HEK293 (cell line): Measurements from ENCODE around the gene RND2.

Experiments used
- CTCF ChIA-PET: fragments of 350-600 bp; formaldehyde crosslinking; extraction: SDS; loops from one replicate; lab custom pipeline; 2021; ENCODE audit warnings: antibody characterized with exemption; lab: Yijun Ruan, JAX
- POLR2A ChIA-PET: fragments of 300-600 bp; formaldehyde crosslinking; extraction: SDS; loops from one replicate; lab custom pipeline; 2020; ENCODE audit warnings: antibody characterized with exemption, inconsistent platforms; lab: Yijun Ruan, JAX
- H3K27ac ChIP-seq: fragments of 200-500 bp; sonication (Bioruptor generic); 2 replicates; pipeline ENCODE4 v1.5.1; 2014; ENCODE audit warnings: low read depth, low read length, control low read depth, inconsistent platforms; ENCODE audit errors: extremely low read depth
- H3K36me3 ChIP-seq, 2 experiments: fragments of 200-500 bp in 1 of 2; sonication (Bioruptor generic) in 1 of 2; 1 replicate in 1 of 2; 2 replicates in 1 of 2; pipeline ENCODE4 v1.5.1; 2014 to 2017; ENCODE audit warnings: inconsistent platforms in 2 of 2, low read length in 2 of 2; ENCODE audit not compliant: control insufficient read depth in 2 of 2, insufficient read depth in 1 of 2
- H3K4me1 ChIP-seq: fragments of 200-500 bp; sonication (Bioruptor generic); 2 replicates; pipeline ENCODE4 v1.5.1; 2014; ENCODE audit warnings: mild to moderate bottlenecking, low read length, inconsistent platforms; ENCODE audit not compliant: control insufficient read depth, insufficient read depth
- H3K4me3 ChIP-seq: 2 replicates; pipeline ENCODE4 v1.5.1; 2011; ENCODE audit warnings: low read depth, mild to moderate bottlenecking, control low read depth, low read length, moderate library complexity
- H3K9me3 ChIP-seq: fragments of 200-500 bp; sonication (Bioruptor generic); 2 replicates; pipeline ENCODE4 v1.5.1; 2014; ENCODE audit warnings: low read depth, low read length, inconsistent platforms; ENCODE audit not compliant: control insufficient read depth, insufficient read depth
- EGR2 ChIP-seq: fragments of 450-650 bp; formaldehyde crosslinking; IDR thresholded peaks from 2 replicates; pipeline ENCODE4 v1.5.1; 2016; ENCODE audit warnings: low read depth, missing biosample characterization, missing genetic modification characterization
- FEZF1 ChIP-seq: fragments of 450-650 bp; formaldehyde crosslinking; IDR thresholded peaks from 2 replicates; pipeline ENCODE4 v1.5.1; 2016; ENCODE audit warnings: missing biosample characterization, missing genetic modification characterization
- IKZF3 ChIP-seq: fragments of 450-650 bp; IDR thresholded peaks from 2 replicates; pipeline ENCODE4 v1.5.0; 2018; ENCODE audit warnings: missing biosample characterization, mild to moderate bottlenecking, missing genetic modification characterization, moderate library complexity
- MYNN ChIP-seq: fragments of 450-650 bp; formaldehyde crosslinking; IDR thresholded peaks from 2 replicates; pipeline ENCODE4 v1.5.1; 2016; ENCODE audit warnings: missing biosample characterization, missing genetic modification characterization, borderline replicate concordance
- PRDM4 ChIP-seq: fragments of 450-650 bp; formaldehyde crosslinking; IDR thresholded peaks from 2 replicates; pipeline ENCODE4 v1.5.1; 2017; ENCODE audit warnings: missing biosample characterization, missing genetic modification characterization
- PRDM6 ChIP-seq: fragments of 450-650 bp; formaldehyde crosslinking; IDR thresholded peaks from 2 replicates; pipeline ENCODE4 v1.5.1; 2017; ENCODE audit warnings: missing biosample characterization, missing genetic modification characterization
- RBAK ChIP-seq: fragments of 450-650 bp; formaldehyde crosslinking; IDR thresholded peaks from 2 replicates; pipeline ENCODE4 v1.5.1; 2016; ENCODE audit warnings: missing biosample characterization, missing genetic modification characterization
- SCRT2 ChIP-seq: fragments of 450-650 bp; formaldehyde crosslinking; IDR thresholded peaks from 2 replicates; pipeline ENCODE4 v1.5.1; 2016; ENCODE audit warnings: missing biosample characterization, missing genetic modification characterization
- SETDB1 ChIP-seq: IDR thresholded peaks from one replicate; pipeline ENCODE4 v1.6.1; 2017; ENCODE audit warnings: mild to moderate bottlenecking, low read length, moderate library complexity, mixed read lengths; ENCODE audit not compliant: insufficient read length
- YY1 ChIP-seq: fragments of 450-650 bp; formaldehyde crosslinking; IDR thresholded peaks from 2 replicates; pipeline ENCODE4 v1.5.1; 2018; ENCODE audit warnings: missing biosample characterization, missing genetic modification characterization
- ZBTB6 ChIP-seq: fragments of 450-650 bp; formaldehyde crosslinking; IDR thresholded peaks from 2 replicates; pipeline ENCODE4 v1.5.1; 2017; ENCODE audit warnings: missing biosample characterization, missing genetic modification characterization
- ZNF121 ChIP-seq: fragments of 450-650 bp; formaldehyde crosslinking; IDR thresholded peaks from 2 replicates; pipeline ENCODE4 v1.5.1; 2016; ENCODE audit warnings: missing biosample characterization, missing genetic modification characterization
- ZNF354C ChIP-seq: fragments of 450-650 bp; formaldehyde crosslinking; IDR thresholded peaks from 2 replicates; pipeline ENCODE4 v1.5.1; 2016; ENCODE audit warnings: missing biosample characterization, missing genetic modification characterization, low read depth, borderline replicate concordance
- ZNF548 ChIP-seq: fragments of 450-650 bp; formaldehyde crosslinking; IDR thresholded peaks from 2 replicates; pipeline ENCODE4 v1.5.1; 2016; ENCODE audit warnings: missing biosample characterization, missing genetic modification characterization
- ZNF561 ChIP-seq: fragments of 450-650 bp; IDR thresholded peaks from 2 replicates; pipeline ENCODE4 v1.5.1; 2018; ENCODE audit warnings: missing biosample characterization, missing genetic modification characterization, borderline replicate concordance
- ZNF830 ChIP-seq: fragments of 450-650 bp; IDR thresholded peaks from 2 replicates; pipeline ENCODE4 v1.5.0; 2018; ENCODE audit warnings: missing biosample characterization, missing genetic modification characterization, low read depth, mild to moderate bottlenecking, moderate library complexity
- ZSCAN30 ChIP-seq: fragments of 450-650 bp; IDR thresholded peaks from 2 replicates; pipeline ENCODE4 v1.5.1; 2018; ENCODE audit warnings: missing biosample characterization, mild to moderate bottlenecking, missing genetic modification characterization, moderate library complexity
- TF ChIP-seq, protein P1 (sequence below): fragments of 450-650 bp; IDR thresholded peaks from 2 replicates; pipeline ENCODE4 v1.5.1; 2018; ENCODE audit warnings: missing biosample characterization, mild to moderate bottlenecking, missing genetic modification characterization
- TF ChIP-seq, protein P2 (sequence below): fragments of 450-650 bp; formaldehyde crosslinking; IDR thresholded peaks from 2 replicates; pipeline ENCODE4 v1.5.1; 2016; ENCODE audit warnings: missing biosample characterization, missing genetic modification characterization, borderline replicate concordance

Gene RND2

DNA sequence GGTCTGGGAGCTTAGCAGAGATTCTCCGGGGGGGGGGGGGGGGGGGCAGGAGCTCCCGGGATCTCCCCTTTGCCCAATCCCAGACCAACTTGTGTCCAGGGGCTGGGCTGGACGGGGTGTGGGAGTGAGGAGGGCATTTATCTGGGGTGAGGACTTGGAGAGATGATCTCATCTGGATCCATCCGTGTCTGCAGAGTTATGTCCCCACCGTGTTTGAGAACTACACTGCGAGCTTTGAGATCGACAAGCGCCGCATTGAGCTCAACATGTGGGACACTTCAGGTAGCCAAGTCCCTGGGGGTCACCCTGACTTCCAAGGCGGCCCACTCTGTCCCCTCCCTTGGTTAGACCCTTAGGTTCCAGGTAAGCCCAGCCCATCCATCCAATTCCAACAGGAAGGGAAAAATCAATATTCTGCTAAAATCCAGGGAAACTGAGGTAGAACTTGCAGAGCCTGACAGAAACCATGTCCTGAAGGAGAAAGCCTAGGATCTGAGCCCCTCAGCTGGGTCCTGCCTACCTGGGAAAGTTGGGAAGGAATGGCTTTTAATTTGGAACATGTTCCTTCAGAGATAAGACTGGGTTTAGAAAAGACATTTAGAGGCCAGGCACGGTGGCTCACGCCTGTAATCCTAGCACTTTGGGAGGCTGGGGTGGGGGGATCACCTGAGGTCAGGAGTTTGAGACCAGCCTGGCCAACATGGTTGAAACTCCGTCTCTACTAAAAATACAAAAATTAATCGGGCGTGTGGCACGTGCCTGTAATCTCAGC is 921 bp downstream of the RND2 start:
- H3K36me3 ChIP-seq, result peaks cover 0 to 14% of the 10 kb centered on the region in 2 experiments; a peak in 1 of 3 replicates
- H3K4me1 ChIP-seq, result no peaks in the 10 kb centered on the region; the same call in 1 of the 2 replicates
- ChIA-PET CTCF (no interaction called here), POLR2A (interaction anchor here (0.6 to 1.0 kb wide), 4 partner anchors 21 to 505 kb away, joined by 4 read pairs; no protein-coding TSS in a partner anchor)
- H3K27ac ChIP-seq, result peak overlapping the region; percentile 22; the same call in 1 of the 2 replicates
- no peak overlapping the region for H3K4me3 ChIP-seq
- TF ChIP-seq ZSCAN30 (tag by site-specific recombination) (no peak), ZNF561 (tag by site-specific recombination) (no peak), ZNF354C (tag by site-specific recombination) (no peak), IKZF3 (0 out of 2 replicates have a peak, but pooled peaks have one; percentile 4), ZNF121 (tag by site-specific recombination) (no peak), RBAK (tag by site-specific recombination) (no peak), SCRT2 (tag by site-specific recombination) (peak; percentile 49; the same call in 1 of the 2 replicates), SETDB1 (no peak), EGR2 (tag by site-specific recombination) (no peak), MYNN (tag by site-specific recombination) (peak; percentile 93), YY1 (no peak)
- TF ChIP-seq, protein P1, sequence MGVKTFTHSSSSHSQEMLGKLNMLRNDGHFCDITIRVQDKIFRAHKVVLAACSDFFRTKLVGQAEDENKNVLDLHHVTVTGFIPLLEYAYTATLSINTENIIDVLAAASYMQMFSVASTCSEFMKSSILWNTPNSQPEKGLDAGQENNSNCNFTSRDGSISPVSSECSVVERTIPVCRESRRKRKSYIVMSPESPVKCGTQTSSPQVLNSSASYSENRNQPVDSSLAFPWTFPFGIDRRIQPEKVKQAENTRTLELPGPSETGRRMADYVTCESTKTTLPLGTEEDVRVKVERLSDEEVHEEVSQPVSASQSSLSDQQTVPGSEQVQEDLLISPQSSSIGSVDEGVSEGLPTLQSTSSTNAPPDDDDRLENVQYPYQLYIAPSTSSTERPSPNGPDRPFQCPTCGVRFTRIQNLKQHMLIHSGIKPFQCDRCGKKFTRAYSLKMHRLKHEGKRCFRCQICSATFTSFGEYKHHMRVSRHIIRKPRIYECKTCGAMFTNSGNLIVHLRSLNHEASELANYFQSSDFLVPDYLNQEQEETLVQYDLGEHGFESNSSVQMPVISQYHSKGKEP, result no peak
- TF ChIP-seq, protein P2, sequence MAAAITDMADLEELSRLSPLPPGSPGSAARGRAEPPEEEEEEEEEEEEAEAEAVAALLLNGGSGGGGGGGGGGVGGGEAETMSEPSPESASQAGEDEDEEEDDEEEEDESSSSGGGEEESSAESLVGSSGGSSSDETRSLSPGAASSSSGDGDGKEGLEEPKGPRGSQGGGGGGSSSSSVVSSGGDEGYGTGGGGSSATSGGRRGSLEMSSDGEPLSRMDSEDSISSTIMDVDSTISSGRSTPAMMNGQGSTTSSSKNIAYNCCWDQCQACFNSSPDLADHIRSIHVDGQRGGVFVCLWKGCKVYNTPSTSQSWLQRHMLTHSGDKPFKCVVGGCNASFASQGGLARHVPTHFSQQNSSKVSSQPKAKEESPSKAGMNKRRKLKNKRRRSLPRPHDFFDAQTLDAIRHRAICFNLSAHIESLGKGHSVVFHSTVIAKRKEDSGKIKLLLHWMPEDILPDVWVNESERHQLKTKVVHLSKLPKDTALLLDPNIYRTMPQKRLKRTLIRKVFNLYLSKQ (tag by site-specific recombination), result no peak
- TF ChIP-seq, all 188 proteins: peak for 3
- no peaks in the 10 kb centered on the region for H3K9me3 ChIP-seq

DNA sequence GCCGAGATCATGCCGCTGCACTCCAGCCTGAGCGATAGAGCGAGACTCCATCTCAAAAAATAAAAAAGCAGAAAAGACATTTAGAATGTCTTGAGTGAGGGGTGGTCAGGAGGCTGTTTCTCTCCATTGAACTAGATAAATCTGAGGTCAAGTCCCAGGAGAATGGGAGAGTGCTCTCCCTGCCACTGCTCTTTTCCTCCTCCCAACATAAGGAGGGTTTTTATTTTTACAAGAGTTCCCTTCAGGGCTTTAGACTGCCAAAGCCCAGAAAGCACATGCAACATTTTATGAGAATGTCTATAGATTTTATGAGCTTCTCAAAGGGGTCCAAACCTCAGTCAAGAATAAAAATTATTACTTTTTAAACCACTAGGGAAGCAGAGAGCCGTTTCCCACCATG is 1.6 kb downstream of the RND2 start:
- no peak overlapping the region for H3K27ac ChIP-seq
- peaks cover 0 to 14% of the 10 kb centered on the region in 2 experiments; a peak in 1 of 3 replicates for H3K36me3 ChIP-seq
- H3K4me1 ChIP-seq, result no peaks in the 10 kb centered on the region; the same call in 1 of the 2 replicates
- CTCF ChIA-PET, result no interaction called here
- no peaks in the 10 kb centered on the region for H3K9me3 ChIP-seq
- H3K4me3 ChIP-seq, result no peak overlapping the region
- POLR2A ChIA-PET, result no interaction called here
- TF ChIP-seq IKZF3 (0 out of 2 replicates have a peak, but pooled peaks have one; percentile 26), FEZF1 (tag by site-specific recombination) (peak; percentile 80), ZNF548 (tag by site-specific recombination) (no peak), ZNF830 (no peak), ZBTB6 (tag by site-specific recombination) (0 out of 2 replicates have a peak, but pooled peaks have one; percentile 62), PRDM4 (peak; percentile 43; the same call in 1 of the 2 replicates), PRDM6 (tag by site-specific recombination) (0 out of 2 replicates have a peak, but pooled peaks have one; percentile 32), ZNF561 (tag by site-specific recombination) (peak; percentile 53; the same call in 1 of the 2 replicates)
